Upper lobe of left lung (tissue), 6 donors: ENCODE data around the gene CHST7. TPM values are rescaled to one million over a fixed set of nuclear protein-coding genes. Genes with fewer than 3 reads are reported as not detected.

Experiments used
- ATAC-seq, 2 donors: fragments of 200-7000 bp; cut with Tn5 transposase; one replicate each; pipeline ENCODE4 v1.9.1; 2022; ENCODE audit warnings: mild to moderate bottlenecking in 2 of 2, moderate library complexity in 2 of 2; ENCODE audit not compliant: low FRiP score in 2 of 2
- DNase-seq, 2 donors: peaks; one replicate each; pipeline ENCODE4 v3.0.0-alpha.2; 2019 to 2020
- H3K27ac ChIP-seq, 4 donors: fragments of 200-600 bp; sonication (generic); one replicate each; pipeline ENCODE4 v1.5.1; 2016 to 2019
- H3K27me3 ChIP-seq, 4 donors: fragments of 200-600 bp; sonication (generic); one replicate each; pipeline ENCODE4 v1.5.1; 2017 to 2019
- H3K36me3 ChIP-seq, 4 donors: fragments of 200-600 bp; sonication (generic); one replicate each; pipeline ENCODE4 v1.5.1; 2016 to 2019
- H3K4me1 ChIP-seq, 4 donors: fragments of 200-600 bp; sonication (generic); one replicate each; pipeline ENCODE4 v1.5.1; 2018 to 2019
- H3K4me3 ChIP-seq, 4 donors: fragments of 200-600 bp; sonication (generic); one replicate each; pipeline ENCODE4 v1.5.1; 2017 to 2019; ENCODE audit warnings: mild to moderate bottlenecking in 2 of 4, moderate library complexity in 1 of 4
- H3K9me3 ChIP-seq, 4 donors: fragments of 200-600 bp; sonication (generic); one replicate each; pipeline ENCODE4 v1.5.1; 2018 to 2019
- EP300 ChIP-seq, 4 donors: sonication (generic); formaldehyde crosslinking; IDR thresholded peaks; one replicate each; pipeline ENCODE4 v1.5.1; 2017; ENCODE audit warnings: antibody characterized with exemption in 4 of 4, control low read depth in 2 of 4
- POLR2A ChIP-seq, 4 donors: fragments of 450-650 bp; IDR thresholded peaks; one replicate each; pipeline ENCODE4 v1.5.1; 2016 to 2017; ENCODE audit warnings: antibody characterized with exemption in 4 of 4, mild to moderate bottlenecking in 2 of 4
- POLR2AphosphoS5 ChIP-seq, 2 donors: sonication (generic); formaldehyde crosslinking; IDR thresholded peaks; one replicate each; pipeline ENCODE4 v1.5.1; 2017; ENCODE audit warnings: antibody characterized with exemption in 2 of 2
- WGBS, 2 donors: methylation state at CpG; one replicate each; pipeline ENCODE4 v1.1.5; 2017 to 2018; 5-methylcytosine and 5-hydroxymethylcytosine counted together
- total RNA-seq, 6 donors: library from RNA; depleted of rRNA in 4 of 6; stranded (reverse); fragments of >200 nt in 4 of 6; gene quantifications; one replicate each; pipeline versions ENCODE4 v1.1.0 to v1.2.1, GENCODE V29; 2016 to 2021
- TF ChIP-seq, protein P1 (sequence below), 6 experiments: fragments of 450-650 bp in 4 of 6; fragments of 200-600 bp in 2 of 6; sonication (generic) in 2 of 6; IDR thresholded peaks; one replicate each; pipeline ENCODE4 v1.5.1; 2016 to 2019; ENCODE audit warnings: antibody characterized with exemption in 6 of 6
- donor health status: DM: no; HTN: no; CAD: no; lungs with moderate emphysema.
- donor health status: DM: no; HTN: yes; CAD: no; lungs with severe emphysema.

Gene CHST7
- total RNA-seq, 6 donors from 2014 or later: 5.3 to 14.7 (median 9.1) TPM

DNA sequence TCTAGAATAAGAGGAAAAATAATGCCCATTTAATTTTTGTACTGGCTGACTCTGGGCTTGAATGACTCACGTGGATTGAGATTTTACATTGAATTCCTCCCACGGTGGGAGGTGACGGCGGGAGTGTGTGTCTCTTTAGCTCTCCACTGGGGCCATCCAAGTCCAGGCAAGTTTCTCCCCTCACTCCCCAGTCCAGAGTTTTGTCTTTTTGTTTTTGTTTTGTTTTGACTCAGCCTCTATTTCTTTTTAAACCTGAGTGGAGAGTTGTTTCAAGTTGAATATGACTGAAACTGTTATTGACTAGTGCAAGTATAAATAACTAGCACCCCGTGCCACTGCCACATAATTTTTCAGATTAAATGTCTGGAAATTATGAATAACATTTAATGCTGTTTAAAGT is 13.6 kb downstream of the CHST7 start:
- Histone ChIP-seq H3K4me1 (peaks cover 11 to 20% (median 14%) of the 10 kb centered on the region in 4 donors), H3K27me3 (no peaks in the 10 kb centered on the region), H3K36me3 (no peaks in the 10 kb centered on the region), H3K27ac (peak overlapping the region in 1 of 4 donors; percentile 14), H3K9me3 (no peaks in the 10 kb centered on the region), H3K4me3 (no peak overlapping the region)
- ATAC-seq (peak in 1 of 2 donors; percentile 53), DNase-seq (no peak)
- TF ChIP-seq EP300 (IDR thresholded peaks at IDR 0.05) (no peak), POLR2A (IDR thresholded peaks at IDR 0.05) (no peak), POLR2AphosphoS5 (IDR thresholded peaks at IDR 0.05) (no peak)
- TF ChIP-seq, protein P1, sequence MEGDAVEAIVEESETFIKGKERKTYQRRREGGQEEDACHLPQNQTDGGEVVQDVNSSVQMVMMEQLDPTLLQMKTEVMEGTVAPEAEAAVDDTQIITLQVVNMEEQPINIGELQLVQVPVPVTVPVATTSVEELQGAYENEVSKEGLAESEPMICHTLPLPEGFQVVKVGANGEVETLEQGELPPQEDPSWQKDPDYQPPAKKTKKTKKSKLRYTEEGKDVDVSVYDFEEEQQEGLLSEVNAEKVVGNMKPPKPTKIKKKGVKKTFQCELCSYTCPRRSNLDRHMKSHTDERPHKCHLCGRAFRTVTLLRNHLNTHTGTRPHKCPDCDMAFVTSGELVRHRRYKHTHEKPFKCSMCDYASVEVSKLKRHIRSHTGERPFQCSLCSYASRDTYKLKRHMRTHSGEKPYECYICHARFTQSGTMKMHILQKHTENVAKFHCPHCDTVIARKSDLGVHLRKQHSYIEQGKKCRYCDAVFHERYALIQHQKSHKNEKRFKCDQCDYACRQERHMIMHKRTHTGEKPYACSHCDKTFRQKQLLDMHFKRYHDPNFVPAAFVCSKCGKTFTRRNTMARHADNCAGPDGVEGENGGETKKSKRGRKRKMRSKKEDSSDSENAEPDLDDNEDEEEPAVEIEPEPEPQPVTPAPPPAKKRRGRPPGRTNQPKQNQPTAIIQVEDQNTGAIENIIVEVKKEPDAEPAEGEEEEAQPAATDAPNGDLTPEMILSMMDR (IDR thresholded peaks at IDR 0.05): no peak
- 38 to 43% methylated on average over 3 to 5 of the region's 5 CpGs for WGBS, 2 donors

DNA sequence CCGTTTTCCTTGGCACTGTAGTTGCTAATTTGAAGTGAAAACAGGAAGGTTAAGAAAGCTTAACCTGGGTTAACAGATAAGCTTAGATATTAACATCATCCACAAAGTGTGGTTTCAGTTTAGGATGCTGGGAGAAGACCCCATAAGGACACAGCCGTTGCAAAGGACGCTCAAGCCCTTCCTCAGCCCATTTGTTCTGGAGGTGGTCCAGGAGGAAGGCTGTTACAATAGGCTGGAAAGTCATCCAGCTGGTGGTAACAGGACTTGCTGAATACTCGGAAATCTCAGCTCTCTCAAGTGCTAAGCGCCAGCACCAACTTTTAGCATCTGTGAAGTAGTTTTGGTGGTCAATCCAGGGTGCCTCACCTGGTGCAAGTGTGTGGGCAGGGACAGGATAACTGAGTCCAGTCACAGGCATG is 14.2 kb downstream of the CHST7 start:
- WGBS, 2 donors: 19% methylated on average over 5 of the region's 5 CpGs
- Histone ChIP-seq H3K9me3 (no peaks in the 10 kb centered on the region), H3K4me1 (peaks cover 11 to 20% (median 14%) of the 10 kb centered on the region in 4 donors), H3K27ac (peak overlapping the region in 2 of 4 donors; percentile 1 to 35), H3K36me3 (no peaks in the 10 kb centered on the region), H3K27me3 (no peaks in the 10 kb centered on the region), H3K4me3 (no peak overlapping the region)
- DNase-seq (no peak), ATAC-seq (no peak)
- TF ChIP-seq, protein P1 (IDR thresholded peaks at IDR 0.05): no peak
- TF ChIP-seq POLR2A (IDR thresholded peaks at IDR 0.05): no peak
- no peak for TF ChIP-seq POLR2AphosphoS5 (IDR thresholded peaks at IDR 0.05)
- TF ChIP-seq EP300 (IDR thresholded peaks at IDR 0.05): no peak

- Histone ChIP-seq H3K27ac (peak overlapping the region in 3 of 4 donors; percentile 1 to 40 (median 35)), H3K4me1 (peaks cover 11 to 20% (median 13%) of the 10 kb centered on the region in 4 donors), H3K9me3 (no peaks in the 10 kb centered on the region), H3K27me3 (no peaks in the 10 kb centered on the region), H3K4me3 (no peak overlapping the region), H3K36me3 (no peaks in the 10 kb centered on the region)
- DNase-seq (no peak), ATAC-seq (peak in 1 of 2 donors; percentile 56)
- TF ChIP-seq POLR2A (IDR thresholded peaks at IDR 0.05) (no peak), EP300 (IDR thresholded peaks at IDR 0.05) (no peak), POLR2AphosphoS5 (IDR thresholded peaks at IDR 0.05) (no peak)
- TF ChIP-seq, protein P1 (IDR thresholded peaks at IDR 0.05): no peak
- WGBS, 2 donors: 17 to 35% methylated on average over 2 to 4 of the region's 4 CpGs
These were observed 14.7 kb downstream of the CHST7 start for GRCh38 chrX:46588263-46588662.

DNA sequence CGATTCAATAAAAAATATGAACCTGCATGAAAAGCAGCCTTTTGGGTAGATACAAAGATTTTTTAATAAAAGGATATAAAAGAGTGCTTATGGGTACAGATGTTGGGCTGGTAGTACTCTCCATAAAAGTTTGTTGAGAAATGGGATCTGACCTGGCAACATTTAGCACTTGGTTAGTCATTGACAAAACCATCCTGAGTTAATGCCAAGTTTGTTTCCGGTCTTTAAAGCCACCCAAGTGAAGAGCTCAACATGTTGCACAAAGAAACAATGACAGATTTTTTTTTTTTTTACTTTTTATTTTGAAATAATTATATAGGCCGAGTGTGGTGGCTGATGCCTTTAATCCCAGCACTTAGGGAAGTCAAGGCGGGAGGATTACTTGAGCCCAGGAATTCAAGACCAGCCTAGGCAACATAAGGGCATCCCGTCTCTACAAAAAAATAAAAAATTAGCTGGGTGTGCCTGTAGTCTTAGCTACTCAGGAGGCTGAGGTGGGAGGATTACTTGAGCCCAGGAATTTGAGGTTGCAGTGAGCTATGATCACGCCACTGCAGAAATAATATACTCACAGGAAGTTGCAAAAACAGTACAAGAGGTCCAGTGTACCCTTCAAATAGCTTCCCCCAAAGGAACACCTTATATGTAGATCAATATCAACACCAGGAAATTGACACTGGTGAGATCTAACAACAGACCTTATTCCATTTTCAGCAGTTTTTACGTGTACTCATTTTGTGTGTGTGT is 16.6 kb downstream of the CHST7 start:
- Histone ChIP-seq H3K27me3 (no peaks in the 10 kb centered on the region), H3K9me3 (no peaks in the 10 kb centered on the region), H3K36me3 (no peaks in the 10 kb centered on the region), H3K4me3 (no peak overlapping the region), H3K27ac (no peak overlapping the region), H3K4me1 (peaks cover 11 to 20% (median 13%) of the 10 kb centered on the region in 4 donors)
- TF ChIP-seq, protein P1 (IDR thresholded peaks at IDR 0.05): no peak
- TF ChIP-seq EP300 (IDR thresholded peaks at IDR 0.05) (no peak), POLR2AphosphoS5 (IDR thresholded peaks at IDR 0.05) (no peak)
- 64% methylated on average over 7 of the region's 7 CpGs for WGBS, 2 donors
- DNase-seq (no peak), ATAC-seq (no peak)

DNA sequence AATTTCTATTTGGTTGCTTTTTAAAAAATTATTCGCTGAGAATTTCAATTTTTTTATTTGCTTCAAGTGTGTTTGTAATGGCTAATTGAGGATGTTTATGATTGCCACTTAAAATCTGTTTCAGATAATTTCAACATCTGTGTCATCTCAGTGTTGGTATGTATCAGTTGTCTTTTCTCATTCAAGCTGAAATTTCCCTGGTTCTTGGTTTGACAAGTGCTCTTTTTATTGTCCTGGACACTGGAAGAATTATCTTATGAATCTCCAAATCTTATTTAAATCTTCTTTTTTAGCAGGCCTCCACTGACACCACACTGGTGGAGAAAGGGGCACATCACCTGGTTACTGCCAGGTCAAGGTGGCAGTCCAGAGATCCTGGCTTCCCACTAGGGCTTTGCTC is 21.5 kb downstream of the CHST7 start:
- DNase-seq: no peak
- no peaks in the 10 kb centered on the region for H3K36me3 ChIP-seq
- no peak overlapping the region for H3K27ac ChIP-seq
- TF ChIP-seq POLR2AphosphoS5 (IDR thresholded peaks at IDR 0.05): no peak
- WGBS, 2 donors: 63 to 100% methylated on average over 1 of the region's 1 CpG
- H3K4me1 ChIP-seq: no peaks in the 10 kb centered on the region
- H3K4me3 ChIP-seq: no peak overlapping the region
- no peak for ATAC-seq
- H3K9me3 ChIP-seq: no peaks in the 10 kb centered on the region
- no peaks in the 10 kb centered on the region for H3K27me3 ChIP-seq
